ENCODE results near the gene FBXL12.
A peak's percentile ranks its signal among the peaks of the same experiment; 100 is the strongest.
"Not testable (repeated sequence)": the region's sequence is repeated elsewhere in the genome, so short reads cannot be mapped to it uniquely, and the experiment has no call there.

Gene FBXL12

GRCh38 chr19:9793071-9793591 lies 25.7 kb downstream of the FBXL12 start:
- no peaks in the 10 kb centered on the region for H3K27me3 ChIP-seq (ENCODE audit: insufficient read depth, low read length, poor library complexity, severe bottlenecking)
- TF ChIP-seq CTCF (conservative IDR thresholded peaks at IDR 0.05; ENCODE audit: low read length): no peak
- no peaks in the 10 kb centered on the region for H3K9me2 ChIP-seq (replicated peaks; ENCODE audit: low read depth, low read length)
- peak overlapping the region; percentile 84 for H3K4me3 ChIP-seq (ENCODE audit: low read length, poor library complexity, severe bottlenecking)
- H3K4me2 ChIP-seq (ENCODE audit: low read depth, low read length, poor library complexity, severe bottlenecking): peak overlapping the region; percentile 86
- H2AFZ ChIP-seq (ENCODE audit: low read length): peak overlapping the region; percentile 96
- H3K79me2 ChIP-seq (ENCODE audit: insufficient read depth, low read length): no peaks in the 10 kb centered on the region
- H3F3A ChIP-seq (ENCODE audit: low read depth): 0 out of 2 replicates have a peak, but pooled peaks cover 3% of the 10 kb centered on the region
- H3K36me3 ChIP-seq (ENCODE audit: insufficient read depth, low read length): no peaks in the 10 kb centered on the region
- H3K9ac ChIP-seq (ENCODE audit: low read depth, low read length, poor library complexity, severe bottlenecking): peak overlapping the region; percentile 76
- no peaks in the 10 kb centered on the region for H4K20me1 ChIP-seq (ENCODE audit: insufficient read depth, low read length, poor library complexity, severe bottlenecking)
- no peaks in the 10 kb centered on the region for H3K9me3 ChIP-seq (ENCODE audit: insufficient read depth, low read depth, low read length)
- H3K4me1 ChIP-seq (ENCODE audit: insufficient read depth, low read length, poor library complexity, severe bottlenecking): peaks cover 24% of the 10 kb centered on the region

GRCh38 chr19:9792206-9793070 lies 26.4 kb downstream of the FBXL12 start:
- no peaks in the 10 kb centered on the region for H4K20me1 ChIP-seq (ENCODE audit: insufficient read depth, low read length, poor library complexity, severe bottlenecking)
- peak overlapping the region; percentile 97 for H2AFZ ChIP-seq (ENCODE audit: low read length)
- no peaks in the 10 kb centered on the region for H3K9me3 ChIP-seq (ENCODE audit: insufficient read depth, low read depth, low read length)
- no peaks in the 10 kb centered on the region for H3K79me2 ChIP-seq (ENCODE audit: insufficient read depth, low read length)
- H3K9ac ChIP-seq (ENCODE audit: low read depth, low read length, poor library complexity, severe bottlenecking): peak overlapping the region; percentile 76
- peak overlapping the region; percentile 86 for H3K4me2 ChIP-seq (ENCODE audit: low read depth, low read length, poor library complexity, severe bottlenecking)
- H3K27me3 ChIP-seq (ENCODE audit: insufficient read depth, low read length, poor library complexity, severe bottlenecking): no peaks in the 10 kb centered on the region
- peaks cover 24% of the 10 kb centered on the region for H3K4me1 ChIP-seq (ENCODE audit: insufficient read depth, low read length, poor library complexity, severe bottlenecking)
- H3K4me3 ChIP-seq (ENCODE audit: low read length, poor library complexity, severe bottlenecking): peak overlapping the region; percentile 84
- H3K9me2 ChIP-seq (replicated peaks; ENCODE audit: low read depth, low read length): no peaks in the 10 kb centered on the region
- no peaks in the 10 kb centered on the region for H3K36me3 ChIP-seq (ENCODE audit: insufficient read depth, low read length)
- TF ChIP-seq CTCF (conservative IDR thresholded peaks at IDR 0.05; ENCODE audit: low read length) (no peak), EZH2phosphoT487 (IDR thresholded peaks at IDR 0.05; ENCODE audit: borderline replicate concordance) (no peak)
- H3F3A ChIP-seq (ENCODE audit: low read depth): 0 out of 2 replicates have a peak, but pooled peaks cover 3% of the 10 kb centered on the region

- no peak for TF ChIP-seq CTCF (conservative IDR thresholded peaks at IDR 0.05; ENCODE audit: low read length)
- TF ChIP-seq EZH2phosphoT487 (IDR thresholded peaks at IDR 0.05; ENCODE audit: borderline replicate concordance): no peak
- H3K9ac ChIP-seq (ENCODE audit: low read depth, low read length, poor library complexity, severe bottlenecking): peak overlapping the region; percentile 76
- peaks cover 24% of the 10 kb centered on the region for H3K4me1 ChIP-seq (ENCODE audit: insufficient read depth, low read length, poor library complexity, severe bottlenecking)
These were observed 27.2 kb downstream of the FBXL12 start for GRCh38 chr19:9791552-9792205.

GRCh38 chr19:9791073-9791367 lies 27.9 kb downstream of the FBXL12 start:
- H2AFZ ChIP-seq (ENCODE audit: low read length): peak overlapping the region; percentile 72; the same call in 1 of the 2 replicates
- peak overlapping the region; percentile 84 for H3K4me3 ChIP-seq (ENCODE audit: low read length, poor library complexity, severe bottlenecking)
- H3K4me2 ChIP-seq (ENCODE audit: low read depth, low read length, poor library complexity, severe bottlenecking): peak overlapping the region; percentile 80

More at GRCh38 chr19:9791552-9792205, 27.2 kb downstream of the FBXL12 start:
- Histone ChIP-seq H3K79me2 (ENCODE audit: insufficient read depth, low read length) (no peaks in the 10 kb centered on the region), H3K9me2 (replicated peaks; ENCODE audit: low read depth, low read length) (no peaks in the 10 kb centered on the region), H3F3A (ENCODE audit: low read depth) (0 out of 2 replicates have a peak, but pooled peaks cover 3% of the 10 kb centered on the region), H3K4me2 (ENCODE audit: low read depth, low read length, poor library complexity, severe bottlenecking) (peak overlapping the region; percentile 80), H3K4me3 (ENCODE audit: low read length, poor library complexity, severe bottlenecking) (peak overlapping the region; percentile 84), H2AFZ (ENCODE audit: low read length) (peak overlapping the region; percentile 97), H3K36me3 (ENCODE audit: insufficient read depth, low read length) (no peaks in the 10 kb centered on the region), H3K27me3 (ENCODE audit: insufficient read depth, low read length, poor library complexity, severe bottlenecking) (no peaks in the 10 kb centered on the region), H3K9me3 (ENCODE audit: insufficient read depth, low read depth, low read length) (no peaks in the 10 kb centered on the region), H4K20me1 (ENCODE audit: insufficient read depth, low read length, poor library complexity, severe bottlenecking) (no peaks in the 10 kb centered on the region)

GRCh38 chr19:9789579-9789978 lies 29.3 kb downstream of the FBXL12 start:
- H3K27me3 ChIP-seq (ENCODE audit: insufficient read depth, low read length, poor library complexity, severe bottlenecking); H3K4me3 ChIP-seq (ENCODE audit: low read length, poor library complexity, severe bottlenecking); H3K4me2 ChIP-seq (ENCODE audit: low read depth, low read length, poor library complexity, severe bottlenecking); H2AFZ ChIP-seq (ENCODE audit: low read length); H3K9ac ChIP-seq (ENCODE audit: low read depth, low read length, poor library complexity, severe bottlenecking); H4K20me1 ChIP-seq (ENCODE audit: insufficient read depth, low read length, poor library complexity, severe bottlenecking); H3K9me3 ChIP-seq (ENCODE audit: insufficient read depth, low read depth, low read length); H3K79me2 ChIP-seq (ENCODE audit: insufficient read depth, low read length); H3K36me3 ChIP-seq (ENCODE audit: insufficient read depth, low read length); H3K9me2 ChIP-seq (replicated peaks; ENCODE audit: low read depth, low read length); H3F3A ChIP-seq (ENCODE audit: low read depth): not testable (repeated sequence)
- peaks cover 26% of the 10 kb centered on the region for H3K4me1 ChIP-seq (ENCODE audit: insufficient read depth, low read length, poor library complexity, severe bottlenecking)

More at GRCh38 chr19:9791073-9791367, 27.9 kb downstream of the FBXL12 start:
- not testable (repeated sequence) for H3K9me2 ChIP-seq (replicated peaks; ENCODE audit: low read depth, low read length); H3K9me3 ChIP-seq (ENCODE audit: insufficient read depth, low read depth, low read length); H3K79me2 ChIP-seq (ENCODE audit: insufficient read depth, low read length); H3F3A ChIP-seq (ENCODE audit: low read depth); H3K36me3 ChIP-seq (ENCODE audit: insufficient read depth, low read length); H4K20me1 ChIP-seq (ENCODE audit: insufficient read depth, low read length, poor library complexity, severe bottlenecking); H3K27me3 ChIP-seq (ENCODE audit: insufficient read depth, low read length, poor library complexity, severe bottlenecking); H3K9ac ChIP-seq (ENCODE audit: low read depth, low read length, poor library complexity, severe bottlenecking)
- peaks cover 23% of the 10 kb centered on the region for H3K4me1 ChIP-seq (ENCODE audit: insufficient read depth, low read length, poor library complexity, severe bottlenecking)
